ENCODE data around the gene PSMB4. TPM values are rescaled to one million over a fixed set of nuclear protein-coding genes. Genes with fewer than 3 reads are reported as not detected.
"Not testable (repeated sequence)": the region's sequence is repeated elsewhere in the genome, so short reads cannot be mapped to it uniquely, and the experiment has no call there.

The PSMB4 gene
- total RNA-seq (2014; rRNA removed; shearing (Covaris generic)): 1,122 and 1,186 TPM in 2 replicates

DNA sequence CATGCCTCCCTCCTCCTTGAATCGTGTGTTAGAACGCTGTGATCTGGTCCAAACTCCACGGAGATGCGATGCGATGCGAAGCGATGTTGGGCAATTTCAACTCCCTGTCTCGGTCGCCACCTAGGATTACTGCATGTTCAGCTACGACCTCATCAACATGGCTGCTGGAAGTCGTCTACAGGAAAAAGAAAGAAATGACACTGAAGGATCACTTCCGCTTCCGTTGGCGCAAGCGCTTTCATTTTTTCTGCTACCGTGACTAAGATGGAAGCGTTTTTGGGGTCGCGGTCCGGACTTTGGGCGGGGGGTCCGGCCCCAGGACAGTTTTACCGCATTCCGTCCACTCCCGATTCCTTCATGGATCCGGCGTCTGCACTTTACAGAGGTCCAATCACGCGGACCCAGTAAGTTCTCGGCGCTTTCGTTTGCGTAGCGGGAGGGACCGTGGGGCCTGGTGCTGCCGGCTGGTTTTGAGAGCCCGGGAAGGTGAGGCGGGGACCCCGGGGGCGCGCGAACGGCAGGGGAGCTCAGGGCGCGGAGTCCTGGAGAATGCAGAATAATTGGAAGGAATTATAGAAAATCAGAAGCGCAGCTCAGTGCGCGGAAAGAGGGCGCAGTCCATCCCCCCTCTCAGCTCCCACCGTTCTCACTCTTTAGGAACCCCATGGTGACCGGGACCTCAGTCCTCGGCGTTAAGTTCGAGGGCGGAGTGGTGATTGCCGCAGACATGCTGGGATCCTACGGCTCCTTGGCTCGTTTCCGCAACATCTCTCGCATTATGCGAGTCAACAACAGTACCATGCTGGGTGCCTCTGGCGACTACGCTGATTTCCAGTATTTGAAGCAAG lies at the start of gene PSMB4:
Gene PSMB4 (plus strand): TSS at position 250 of the 848 bp plus-strand sequence. CDS start 15 bp downstream, at position 265.
- DNase-seq (ENCODE audit: low spot score): peak; percentile 98

- DNase-seq (ENCODE audit: low spot score): not testable (repeated sequence)
These were observed 49.0 kb upstream of the PSMB4 start for GRCh38 chr1:151350323-151350722.

GRCh38 chr1:151352021-151352718 lies 47.2 kb upstream of the PSMB4 start:
- peak; percentile 39 for DNase-seq (ENCODE audit: low spot score)

DNA sequence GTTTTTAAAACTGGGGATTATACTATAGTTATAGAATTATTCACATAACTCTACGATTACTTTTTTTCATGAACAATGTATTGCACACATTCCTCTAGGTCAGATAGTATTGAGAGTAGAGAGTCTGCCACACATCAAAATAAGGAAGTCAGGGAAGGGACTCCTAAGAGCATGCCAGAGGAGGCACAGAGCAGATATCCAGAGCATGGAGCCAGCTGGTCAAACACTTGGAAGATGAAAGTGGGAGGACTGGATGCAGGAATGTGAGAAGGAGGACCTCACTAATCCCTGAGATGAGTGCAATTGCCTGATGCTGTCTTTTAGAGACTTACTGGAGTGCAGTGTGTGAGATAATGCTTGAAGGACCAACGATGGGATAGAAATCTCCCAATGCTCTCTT lies 42.7 kb upstream of the PSMB4 start:
- DNase-seq (ENCODE audit: low spot score): no peak

DNA sequence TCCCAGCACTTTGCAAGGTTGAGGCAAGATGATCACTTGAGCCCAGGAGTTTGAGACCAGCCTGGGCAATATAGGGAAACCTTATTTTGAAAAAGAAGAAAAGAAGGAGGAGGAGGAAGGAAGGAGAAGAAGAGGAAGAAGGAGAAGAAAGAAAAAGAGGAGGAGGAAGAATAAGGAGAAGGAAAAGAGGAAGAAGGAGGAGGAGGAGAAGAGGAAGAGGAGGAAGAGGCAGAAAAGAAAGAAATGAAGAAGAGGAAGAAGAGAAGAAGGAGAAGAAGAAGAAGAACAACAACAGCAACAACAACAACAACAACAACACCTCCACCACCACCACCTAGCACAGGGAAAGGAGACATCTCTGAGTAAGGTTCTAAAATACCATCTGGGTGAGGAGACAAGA lies 37.5 kb upstream of the PSMB4 start:
- no peak for DNase-seq (ENCODE audit: low spot score)

DNA sequence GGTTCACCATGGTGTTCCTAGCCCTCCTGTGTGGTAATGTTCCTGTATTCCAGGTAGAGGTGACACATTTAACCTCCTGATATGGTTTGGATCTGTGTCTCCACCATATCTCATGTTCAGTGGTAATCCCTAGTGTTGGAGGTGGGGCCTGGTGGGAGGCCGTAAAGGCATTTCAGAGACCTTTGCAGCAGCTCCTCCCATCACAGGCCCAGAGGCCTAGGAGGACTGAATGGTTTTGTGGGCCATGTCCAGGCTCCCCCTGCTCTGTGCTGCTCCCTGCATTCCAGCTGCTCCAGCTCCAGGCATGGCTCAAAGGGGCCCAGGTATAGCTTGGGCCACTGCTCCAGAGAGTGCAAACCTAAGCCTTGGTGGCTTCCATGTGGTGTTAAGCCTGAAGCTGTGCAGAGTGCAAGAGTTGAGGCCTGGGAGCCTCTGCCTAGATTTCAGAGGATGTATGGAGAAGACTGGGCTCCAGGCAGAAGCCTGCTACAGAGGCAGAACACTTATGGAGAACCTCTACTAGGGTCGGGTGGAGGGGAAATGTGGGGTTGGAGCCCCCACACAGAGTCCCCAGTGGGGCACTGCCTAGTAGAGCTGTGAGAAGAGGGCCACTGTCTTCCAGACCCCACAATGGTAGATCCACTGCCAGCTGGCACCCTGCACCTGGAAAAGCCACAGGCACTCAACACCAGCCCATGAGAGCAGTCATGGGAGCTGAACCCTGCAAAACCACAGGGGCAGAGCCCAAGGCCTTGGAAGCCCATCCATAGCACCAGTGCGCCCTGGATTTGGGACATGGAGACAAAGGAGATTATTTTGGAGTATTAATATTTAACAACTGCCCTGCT lies 36.8 kb upstream of the PSMB4 start:
- no peak for DNase-seq (ENCODE audit: low spot score)

DNA sequence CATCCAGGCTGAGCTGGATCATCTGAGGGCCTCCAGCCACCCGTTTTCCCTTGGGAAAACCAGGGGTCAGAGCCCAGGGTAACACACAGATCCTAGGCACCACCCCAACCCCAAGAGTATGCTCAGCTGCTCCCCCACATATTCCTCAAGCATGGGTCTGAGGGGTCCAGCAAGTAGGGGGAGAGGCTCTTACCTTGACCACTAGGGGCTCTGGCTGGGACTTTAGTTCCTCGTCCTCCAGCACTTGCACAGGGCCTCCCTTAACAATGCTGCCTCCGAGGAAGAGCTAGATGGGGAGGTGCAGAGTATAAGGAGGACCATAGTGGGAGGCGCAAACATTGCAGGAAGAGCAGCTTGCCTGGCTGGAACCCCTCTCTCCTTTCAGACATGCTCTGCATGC lies 34.4 kb upstream of the PSMB4 start:
- DNase-seq (ENCODE audit: low spot score): no peak

- DNase-seq (ENCODE audit: low spot score): no peak
These were observed 31.5 kb upstream of the PSMB4 start for GRCh38 chr1:151367658-151368392.

- DNase-seq (ENCODE audit: low spot score): no peak
These were observed 30.7 kb upstream of the PSMB4 start for GRCh38 chr1:151368393-151369301.

DNA sequence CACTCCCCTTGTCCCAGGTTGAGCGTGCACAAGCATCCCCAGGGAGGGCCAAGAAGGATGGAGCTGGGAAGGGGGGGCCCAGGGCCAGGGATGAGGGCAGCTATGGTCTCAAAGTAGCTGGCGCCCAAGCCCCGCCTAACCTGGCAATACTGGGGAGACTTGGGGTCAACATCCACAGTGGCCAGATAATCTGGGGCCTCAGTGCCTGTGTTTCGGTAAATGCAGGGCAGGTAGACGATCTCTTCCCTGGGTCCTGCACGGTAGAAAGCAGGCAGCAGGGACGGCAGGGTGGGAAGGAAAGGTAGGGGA lies 30.1 kb upstream of the PSMB4 start:
- no peak for DNase-seq (ENCODE audit: low spot score)

DNA sequence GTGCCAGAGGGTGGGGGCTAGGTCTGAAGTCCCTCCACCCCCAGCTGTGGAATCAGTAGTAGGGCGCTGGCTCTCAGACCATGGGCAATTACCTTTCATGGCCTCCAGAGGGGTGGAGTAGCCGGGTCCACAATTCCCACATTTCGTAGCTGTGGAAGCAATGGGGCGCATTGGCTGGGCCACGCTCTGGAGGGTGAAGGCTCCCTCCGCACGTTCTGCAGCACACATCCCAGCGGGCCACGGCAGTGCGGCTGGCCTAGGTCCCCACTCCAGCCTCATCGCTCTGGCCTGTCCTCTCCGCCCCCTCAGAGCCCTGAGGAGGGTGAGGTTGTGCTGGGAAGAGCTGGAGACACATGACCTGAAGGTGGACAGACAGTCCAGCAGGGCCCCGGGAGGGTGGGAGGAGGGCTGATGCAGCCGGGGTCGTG lies 29.7 kb upstream of the PSMB4 start:
- no peak for DNase-seq (ENCODE audit: low spot score)

- DNase-seq (ENCODE audit: low spot score): no peak
These were observed 29.0 kb upstream of the PSMB4 start for GRCh38 chr1:151370211-151370911.

DNA sequence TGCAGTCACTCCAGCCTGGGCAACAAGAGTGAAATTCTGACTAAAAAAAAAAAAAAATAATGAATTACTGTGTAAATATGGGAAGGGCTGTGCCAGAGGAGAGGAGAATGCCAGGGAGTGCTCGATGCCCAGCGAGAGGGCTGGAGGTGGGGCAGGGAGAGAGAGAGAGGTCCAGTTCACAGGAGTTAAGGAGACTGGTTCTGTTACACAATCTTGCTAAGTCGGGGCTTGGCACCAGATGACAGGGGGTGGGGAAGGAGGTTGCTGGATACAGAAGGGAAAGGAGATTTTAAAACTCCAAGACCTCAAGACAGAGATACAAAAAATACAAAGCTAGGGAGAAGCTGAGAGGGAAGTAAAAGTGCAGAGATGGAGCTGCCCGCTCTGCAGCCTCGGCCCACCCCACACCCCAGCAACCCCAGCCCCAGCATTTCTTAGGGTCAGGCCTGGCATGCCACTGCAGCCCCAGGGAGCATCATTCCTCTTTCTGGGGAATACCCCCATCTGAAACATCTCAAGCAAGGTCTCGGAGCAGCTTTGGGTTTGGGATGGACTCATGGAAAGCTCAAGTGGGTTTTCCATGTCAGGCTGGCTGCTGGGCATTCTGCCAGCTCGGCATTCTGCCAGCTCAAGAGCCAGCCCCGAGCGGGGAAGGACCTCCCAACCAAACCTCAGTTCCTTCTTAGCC lies 27.9 kb upstream of the PSMB4 start:
- no peak for DNase-seq (ENCODE audit: low spot score)

- DNase-seq (ENCODE audit: low spot score): no peak
These were observed 27.1 kb upstream of the PSMB4 start, which contains the start of gene SELENBP1 for GRCh38 chr1:151372058-151372934. TSS of gene SELENBP1 (minus strand) at chr1:151372705. CDS start at chr1:151372641, 64 bp downstream.

GRCh38 chr1:151373196-151373595 lies 26.2 kb upstream of the PSMB4 start:
- DNase-seq (ENCODE audit: low spot score): no peak

GRCh38 chr1:151377150-151377884 lies 22.1 kb upstream of the PSMB4 start:
- DNase-seq (ENCODE audit: low spot score): no peak

DNA sequence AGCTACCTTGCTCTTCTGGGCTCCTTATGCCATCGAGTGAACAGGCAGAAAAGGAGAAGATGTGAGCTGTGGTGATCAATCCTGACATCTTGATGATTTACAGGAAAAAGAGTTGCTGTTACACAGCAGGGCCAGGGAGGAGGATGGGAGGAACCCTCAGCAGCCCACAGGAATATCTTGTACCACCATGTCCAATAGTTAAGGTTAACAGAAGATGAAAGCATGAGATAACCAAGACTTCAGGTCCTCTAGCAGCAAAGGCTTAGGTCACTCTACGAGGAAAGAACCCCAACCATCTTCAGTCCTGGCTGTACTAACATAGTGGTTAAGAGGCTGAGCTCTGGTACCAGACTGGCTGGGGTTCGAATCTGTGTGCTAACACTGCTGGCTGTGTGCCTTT lies 14.8 kb upstream of the PSMB4 start:
- no peak for DNase-seq (ENCODE audit: low spot score)
